Ectodermal cell (in vitro differentiated cells): ENCODE measurements around the gene FOXA2. TPM values are rescaled to one million over a fixed set of nuclear protein-coding genes. Genes with fewer than 3 reads are reported as not detected.

Source experiments
- H3K27ac ChIP-seq: 2 replicates; pipeline ENCODE4 v1.7.0; 2013; ENCODE audit warnings: mild to moderate bottlenecking, low read depth, low read length; ENCODE audit not compliant: insufficient read depth, poor library complexity, severe bottlenecking
- H3K27me3 ChIP-seq: 2 replicates; pipeline ENCODE4 v1.7.0; 2013; ENCODE audit warnings: mild to moderate bottlenecking, low read length; ENCODE audit not compliant: insufficient read depth, control insufficient read depth, poor library complexity, severe bottlenecking
- H3K36me3 ChIP-seq: one replicate; pipeline ENCODE4 v1.7.0; 2013; ENCODE audit warnings: low read length; ENCODE audit not compliant: control insufficient read depth, insufficient read depth
- H3K4me1 ChIP-seq: one replicate; pipeline ENCODE4 v1.7.0; 2013; ENCODE audit warnings: low read length; ENCODE audit not compliant: control insufficient read depth, insufficient read depth
- H3K4me3 ChIP-seq: 2 replicates; pipeline ENCODE4 v1.7.0; 2013; ENCODE audit warnings: low read depth, low read length, control low read depth; ENCODE audit not compliant: insufficient read depth
- H3K9me3 ChIP-seq: 2 replicates; pipeline ENCODE4 v1.7.0; 2013; ENCODE audit warnings: mild to moderate bottlenecking, low read length, moderate library complexity; ENCODE audit not compliant: control insufficient read depth
- WGBS, 2 experiments: methylation state at CpG; one replicate each; pipeline ENCODE4 v1.1.7; 2013; ENCODE audit warnings: missing lambda C conversion rate in 2 of 2; 5-methylcytosine and 5-hydroxymethylcytosine counted together
- polyA plus RNA-seq, 4 experiments: library from polyadenylated mRNA; stranded (reverse); fragments of 50-300 nt; gene quantifications; one replicate each; pipeline ENCODE4 v1.2.3, GENCODE V29; 2013

The FOXA2 gene
- polyA plus RNA-seq (2013, experiment 1 of 4), result not detected
- polyA plus RNA-seq (2013, experiment 2 of 4), result 0.07 TPM
- 0.16 TPM for polyA plus RNA-seq (2013, experiment 3 of 4)
- polyA plus RNA-seq (2013, experiment 4 of 4), result 0.12 TPM

- H3K27ac ChIP-seq, result no peak within 1 kb of the TSS
- H3K27me3 ChIP-seq, result peaks cover 100% of the 10 kb centered on the region
- H3K9me3 ChIP-seq, result no peaks in the 10 kb centered on the region
- peaks cover 14% of the 10 kb centered on the region for H3K4me1 ChIP-seq
- H3K4me3 ChIP-seq, result no peak within 1 kb of the TSS
- WGBS, 2 experiments, result 1% methylated on average over 32 to 34 of the region's 42 CpGs
- H3K36me3 ChIP-seq, result no peaks in the 10 kb centered on the region
Observed at GRCh38 chr20:22584522-22584921, at the start of gene FOXA2. FOXA2 (minus strand) TSS chr20:22584572; CDS start chr20:22584278, 294 bp downstream.

- H3K27ac ChIP-seq, result no peak overlapping the region
- H3K9me3 ChIP-seq, result no peaks in the 10 kb centered on the region
- H3K27me3 ChIP-seq, result no peaks in the 10 kb centered on the region
- H3K4me1 ChIP-seq, result no peaks in the 10 kb centered on the region
- no peaks in the 10 kb centered on the region for H3K36me3 ChIP-seq
- no peak overlapping the region for H3K4me3 ChIP-seq
- WGBS, 2 experiments, result 69 to 75% methylated on average over 6 of the region's 6 CpGs
Observed at GRCh38 chr20:22630701-22631100, 46.3 kb upstream of the FOXA2 start.

GRCh38 chr20:22629927-22630326, 45.6 kb upstream of the FOXA2 start:
- H3K4me1 ChIP-seq, result no peaks in the 10 kb centered on the region
- H3K4me3 ChIP-seq, result no peak overlapping the region
- no peaks in the 10 kb centered on the region for H3K9me3 ChIP-seq
- H3K36me3 ChIP-seq, result no peaks in the 10 kb centered on the region
- 79 to 83% methylated on average over 2 of the region's 2 CpGs for WGBS, 2 experiments
- no peaks in the 10 kb centered on the region for H3K27me3 ChIP-seq
- no peak overlapping the region for H3K27ac ChIP-seq

- Histone ChIP-seq H3K27ac (no peak overlapping the region), H3K4me1 (no peaks in the 10 kb centered on the region), H3K9me3 (no peaks in the 10 kb centered on the region), H3K27me3 (no peaks in the 10 kb centered on the region), H3K36me3 (no peaks in the 10 kb centered on the region), H3K4me3 (no peak overlapping the region)
- 84 to 86% methylated on average over 3 of the region's 3 CpGs for WGBS, 2 experiments
Observed at GRCh38 chr20:22629447-22629846, 45.1 kb upstream of the FOXA2 start.

GRCh38 chr20:22626496-22626895, 42.1 kb upstream of the FOXA2 start:
- no peaks in the 10 kb centered on the region for H3K4me1 ChIP-seq
- H3K9me3 ChIP-seq, result no peaks in the 10 kb centered on the region
- WGBS, 2 experiments, result 80 to 88% methylated on average over 1 of the region's 1 CpG
- no peaks in the 10 kb centered on the region for H3K27me3 ChIP-seq
- no peak overlapping the region for H3K27ac ChIP-seq
- H3K4me3 ChIP-seq, result no peak overlapping the region
- H3K36me3 ChIP-seq, result no peaks in the 10 kb centered on the region

- WGBS, 2 experiments, result 83 to 95% methylated on average over 6 of the region's 6 CpGs
Observed at GRCh38 chr20:22623211-22623610, 38.8 kb upstream of the FOXA2 start.

GRCh38 chr20:22620342-22620741, 36.0 kb upstream of the FOXA2 start:
- H3K36me3 ChIP-seq, result no peaks in the 10 kb centered on the region
- H3K27ac ChIP-seq, result no peak overlapping the region
- H3K4me1 ChIP-seq, result peaks cover 15% of the 10 kb centered on the region
- no peaks in the 10 kb centered on the region for H3K9me3 ChIP-seq
- 18 to 19% methylated on average over 8 to 9 of the region's 9 CpGs for WGBS, 2 experiments
- no peaks in the 10 kb centered on the region for H3K27me3 ChIP-seq
- no peak overlapping the region for H3K4me3 ChIP-seq

More at GRCh38 chr20:22623211-22623610, 38.8 kb upstream of the FOXA2 start:
- Histone ChIP-seq H3K27me3 (no peaks in the 10 kb centered on the region), H3K36me3 (no peaks in the 10 kb centered on the region), H3K9me3 (no peaks in the 10 kb centered on the region), H3K27ac (no peak overlapping the region), H3K4me3 (no peak overlapping the region), H3K4me1 (peaks cover 15% of the 10 kb centered on the region)

- H3K4me3 ChIP-seq, result no peak overlapping the region
- 32 to 37% methylated on average over 5 of the region's 6 CpGs for WGBS, 2 experiments
- peaks cover 15% of the 10 kb centered on the region for H3K4me1 ChIP-seq
- no peaks in the 10 kb centered on the region for H3K36me3 ChIP-seq
- H3K27ac ChIP-seq, result no peak overlapping the region
- no peaks in the 10 kb centered on the region for H3K27me3 ChIP-seq
- no peaks in the 10 kb centered on the region for H3K9me3 ChIP-seq
Observed at GRCh38 chr20:22619806-22620205, 35.4 kb upstream of the FOXA2 start.

- Histone ChIP-seq H3K9me3 (no peaks in the 10 kb centered on the region), H3K4me1 (peaks cover 15% of the 10 kb centered on the region), H3K4me3 (no peak overlapping the region), H3K36me3 (no peaks in the 10 kb centered on the region), H3K27me3 (no peaks in the 10 kb centered on the region), H3K27ac (no peak overlapping the region)
- WGBS, 2 experiments, result 51 to 69% methylated on average over 2 of the region's 2 CpGs
Observed at GRCh38 chr20:22619272-22619671, 34.9 kb upstream of the FOXA2 start.

- H3K27ac ChIP-seq, result no peak overlapping the region
- no peaks in the 10 kb centered on the region for H3K27me3 ChIP-seq
- no peaks in the 10 kb centered on the region for H3K9me3 ChIP-seq
- no peaks in the 10 kb centered on the region for H3K36me3 ChIP-seq
- H3K4me1 ChIP-seq, result peaks cover 15% of the 10 kb centered on the region
- no peak overlapping the region for H3K4me3 ChIP-seq
- 94 to 99% methylated on average over 3 of the region's 3 CpGs for WGBS, 2 experiments
Observed at GRCh38 chr20:22617160-22617559, 32.8 kb upstream of the FOXA2 start.

- no peaks in the 10 kb centered on the region for H3K9me3 ChIP-seq
- no peak overlapping the region for H3K4me3 ChIP-seq
- H3K27me3 ChIP-seq, result no peaks in the 10 kb centered on the region
- H3K4me1 ChIP-seq, result peaks cover 17% of the 10 kb centered on the region
- H3K27ac ChIP-seq, result no peak overlapping the region
- H3K36me3 ChIP-seq, result no peaks in the 10 kb centered on the region
- WGBS, 2 experiments, result 82% methylated on average over 2 to 3 of the region's 3 CpGs
Observed at GRCh38 chr20:22616551-22616950, 32.2 kb upstream of the FOXA2 start.
